T47D (cell line): ENCODE data around the gene DNASE2.
A peak's percentile ranks its signal among the peaks of the same experiment; 100 is the strongest.
"Not testable (repeated sequence)": the region's sequence is repeated elsewhere in the genome, so short reads cannot be mapped to it uniquely, and the experiment has no call there.

Experiments used
- DNase-seq, 2 experiments: peaks; one replicate each; pipeline versions ENCODE4 v3.0.0 to v3.0.0-alpha.2; 2011 to 2012; ENCODE audit warnings: low read depth in 1 of 2, low spot score in 1 of 2
- JUND ChIP-seq: IDR thresholded peaks from 2 replicates; pipeline ENCODE4 v1.6.1; 2012; ENCODE audit warnings: low read depth
- in situ Hi-C: cut with HindIII; loops from 2 replicates; pipeline ENCODE4 v1.10.0; 2016; ENCODE audit warnings: low sequenced_read_pairs, low pct_unique_long_range_greater_than_20kb

DNASE2 gene, protein sequence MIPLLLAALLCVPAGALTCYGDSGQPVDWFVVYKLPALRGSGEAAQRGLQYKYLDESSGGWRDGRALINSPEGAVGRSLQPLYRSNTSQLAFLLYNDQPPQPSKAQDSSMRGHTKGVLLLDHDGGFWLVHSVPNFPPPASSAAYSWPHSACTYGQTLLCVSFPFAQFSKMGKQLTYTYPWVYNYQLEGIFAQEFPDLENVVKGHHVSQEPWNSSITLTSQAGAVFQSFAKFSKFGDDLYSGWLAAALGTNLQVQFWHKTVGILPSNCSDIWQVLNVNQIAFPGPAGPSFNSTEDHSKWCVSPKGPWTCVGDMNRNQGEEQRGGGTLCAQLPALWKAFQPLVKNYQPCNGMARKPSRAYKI

DNA sequence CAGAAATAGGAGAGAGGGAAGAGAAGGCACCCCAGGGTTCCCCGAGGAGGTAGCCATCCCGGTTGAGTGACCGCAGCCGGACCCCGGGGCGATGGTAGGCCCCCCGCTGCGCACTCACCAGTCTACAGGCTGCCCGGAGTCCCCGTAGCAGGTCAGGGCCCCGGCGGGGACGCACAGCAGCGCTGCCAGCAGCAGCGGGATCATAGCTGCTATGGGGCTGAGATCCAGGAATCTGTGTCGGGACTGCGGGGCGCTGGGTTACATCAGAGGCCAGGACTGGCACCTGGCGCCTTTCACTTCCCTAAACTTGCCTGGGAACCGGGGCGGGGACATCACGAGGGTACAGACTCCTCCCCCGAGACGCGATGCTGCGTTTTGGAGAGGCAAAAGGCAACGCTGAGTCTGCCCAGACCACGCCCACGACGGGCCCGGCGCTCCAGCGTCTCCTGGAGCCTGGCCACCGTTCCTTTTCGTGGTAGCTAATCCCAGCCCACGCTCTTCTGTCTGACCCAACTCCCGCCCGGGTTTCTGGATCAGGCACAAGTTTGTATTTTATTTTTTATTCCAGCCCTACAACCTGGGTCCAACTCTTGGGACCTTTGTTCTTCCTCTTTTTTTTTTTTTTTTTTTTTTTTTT lies at the start of gene DNASE2:
TSS of gene DNASE2 (minus strand) at position 278 of the 637 bp plus-strand sequence. CDS start at position 204, 74 bp downstream.
- peak; percentile 93 to 97 for DNase-seq
- no peak for TF ChIP-seq JUND
- in situ Hi-C loops = no loop called here

DNA sequence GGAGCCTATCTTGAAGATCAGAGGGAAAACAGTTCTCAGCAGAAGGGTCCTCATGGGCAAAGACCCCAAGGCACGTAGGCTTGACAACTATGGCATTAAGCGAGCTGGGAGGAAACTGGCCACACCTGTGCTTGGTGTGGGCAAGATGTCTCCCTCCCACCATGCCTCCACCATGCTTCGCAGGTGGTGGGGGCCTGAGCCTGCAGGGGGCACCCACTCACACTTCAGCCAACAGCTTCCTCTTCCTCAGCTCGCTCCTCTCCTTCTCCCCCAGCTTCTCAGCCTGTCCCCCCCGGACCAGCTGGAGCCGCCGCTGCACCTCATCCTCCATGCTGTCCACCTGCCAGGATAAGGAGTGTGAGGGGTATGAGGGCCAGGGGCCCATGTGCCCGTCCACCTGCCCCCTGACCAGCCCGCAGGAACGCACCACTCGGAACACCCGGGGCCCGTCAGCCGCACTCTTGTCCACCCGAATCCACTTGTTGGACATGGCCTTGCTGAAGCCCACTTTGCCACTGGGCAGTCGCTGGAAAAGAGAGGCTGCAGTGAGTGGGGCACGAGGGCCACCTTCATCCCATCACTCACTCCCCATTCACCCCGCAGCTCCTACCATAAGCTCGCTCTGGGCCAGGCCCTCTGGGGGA lies 48.9 kb upstream of the DNASE2 start:
- in situ Hi-C loops = no loop called here
- no peak for DNase-seq
- no peak for TF ChIP-seq JUND

DNA sequence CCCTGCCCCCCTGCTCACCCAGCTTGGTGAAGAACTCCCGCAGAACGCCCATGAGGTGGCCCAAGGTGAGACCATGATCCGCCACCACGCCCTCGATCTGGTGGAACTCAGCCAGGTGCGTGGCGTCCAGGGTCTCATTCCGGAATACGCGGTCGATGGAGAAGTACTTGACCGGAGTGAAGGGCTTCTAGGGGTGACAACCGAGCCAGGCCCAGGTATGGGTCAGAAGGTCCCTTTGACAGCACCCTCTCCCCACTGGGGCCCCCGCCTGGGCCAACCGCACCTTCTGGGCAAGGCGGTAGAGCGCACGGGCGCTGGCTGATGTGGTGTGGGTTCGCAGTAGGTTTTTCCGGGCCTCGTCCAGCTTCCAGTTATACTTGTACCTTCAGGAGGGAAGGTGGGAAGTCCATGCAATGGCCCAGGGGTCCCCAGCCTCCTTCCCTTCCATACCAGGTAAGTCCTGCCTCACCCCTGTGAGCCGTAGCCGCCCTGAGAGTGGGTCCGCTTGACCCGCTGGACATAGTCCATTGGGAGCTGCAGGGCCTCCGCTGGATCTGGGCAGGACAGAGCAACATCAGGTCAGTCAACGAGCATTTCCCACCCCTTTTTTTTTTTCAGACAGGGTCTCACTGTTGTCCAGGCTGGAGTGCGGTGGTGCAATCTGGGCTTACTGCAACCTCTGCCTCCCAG lies 43.5 kb upstream of the DNASE2 start:
- no peak for DNase-seq
- TF ChIP-seq JUND = no peak
- in situ Hi-C loops = no loop called here

DNA sequence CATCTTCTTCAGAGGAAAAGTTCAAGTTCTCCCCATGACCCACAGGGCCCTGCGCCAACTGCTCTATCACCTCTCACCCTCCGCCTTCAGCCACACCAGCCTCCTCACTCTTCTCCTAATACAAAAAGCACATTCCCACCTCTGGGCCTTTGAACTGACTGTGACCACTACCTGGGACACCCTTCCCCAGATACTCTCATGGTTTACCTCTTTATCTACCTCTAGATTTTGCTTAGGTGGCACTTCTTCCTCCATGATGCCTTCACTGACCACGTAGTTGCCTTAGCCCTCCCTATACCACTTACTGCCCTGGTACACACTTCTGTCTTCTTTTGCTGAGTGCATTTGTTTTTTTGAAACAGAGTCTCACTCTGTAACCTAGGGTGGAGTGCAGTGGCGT lies 41.7 kb upstream of the DNASE2 start:
- no peak for TF ChIP-seq JUND
- in situ Hi-C loops = no loop called here
- DNase-seq = no peak

DNA sequence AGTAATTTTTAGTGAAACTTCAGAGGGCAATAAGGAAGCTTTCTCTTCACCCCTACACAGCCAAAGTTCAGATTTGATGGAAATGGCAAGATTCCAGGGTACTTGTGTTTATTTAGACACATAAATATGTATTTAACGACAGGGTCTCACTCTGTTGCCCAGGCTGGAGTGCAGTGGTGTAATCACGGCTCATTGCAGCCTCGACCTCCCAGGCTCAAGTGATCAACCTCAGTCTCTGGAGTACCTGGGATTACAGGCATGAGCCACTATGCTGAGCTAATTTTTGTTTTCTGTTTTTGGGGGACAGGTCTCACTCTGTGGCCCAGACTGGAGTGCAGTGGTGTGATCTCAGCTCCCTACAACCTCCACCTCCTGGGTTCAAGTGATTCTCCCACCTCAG lies 39.8 kb upstream of the DNASE2 start:
- TF ChIP-seq JUND = no peak
- no peak for DNase-seq
- in situ Hi-C loops = no loop called here

DNA sequence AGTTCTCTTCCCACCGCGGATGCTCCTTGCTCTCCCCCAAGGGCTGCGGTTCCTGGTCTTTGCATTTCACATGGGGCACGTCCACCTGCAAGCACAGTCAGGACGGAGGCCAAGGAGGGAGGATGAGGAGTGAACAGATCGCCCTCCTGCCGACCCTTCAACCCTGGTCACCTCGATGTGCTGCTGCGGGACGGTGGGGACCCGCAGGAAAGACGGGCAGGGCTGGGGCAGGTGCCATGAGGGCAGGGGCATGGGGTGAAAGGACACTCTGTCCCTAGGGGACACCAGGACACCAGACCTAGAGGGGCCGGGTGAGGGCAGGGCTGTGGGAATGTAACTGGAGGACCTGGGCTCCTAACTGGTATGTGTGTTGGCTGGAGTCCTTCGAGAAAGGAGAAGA lies 37.0 kb upstream of the DNASE2 start:
- no peak for TF ChIP-seq JUND
- in situ Hi-C loops = no loop called here
- no peak for DNase-seq

DNA sequence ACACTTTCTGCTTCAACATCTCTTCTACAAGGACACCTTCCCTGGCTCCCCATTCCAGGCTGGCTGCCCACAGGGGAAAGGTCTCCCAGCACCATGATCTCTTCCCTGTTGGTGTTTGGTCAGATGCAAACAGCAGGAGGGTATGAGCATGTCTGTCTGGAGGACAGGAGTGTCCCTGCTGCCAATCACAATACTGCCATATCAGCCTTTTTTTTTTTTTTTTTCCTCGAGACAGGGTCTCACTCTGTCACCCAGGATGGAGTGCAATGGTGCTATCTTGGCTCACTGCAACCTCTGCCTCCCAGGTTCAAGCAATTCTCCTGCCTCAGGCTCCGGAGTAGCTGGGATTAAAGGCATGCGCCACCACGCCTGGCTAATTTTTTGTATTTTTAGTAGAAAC lies 34.6 kb upstream of the DNASE2 start:
- DNase-seq, in situ Hi-C loops: not testable (repeated sequence)

DNA sequence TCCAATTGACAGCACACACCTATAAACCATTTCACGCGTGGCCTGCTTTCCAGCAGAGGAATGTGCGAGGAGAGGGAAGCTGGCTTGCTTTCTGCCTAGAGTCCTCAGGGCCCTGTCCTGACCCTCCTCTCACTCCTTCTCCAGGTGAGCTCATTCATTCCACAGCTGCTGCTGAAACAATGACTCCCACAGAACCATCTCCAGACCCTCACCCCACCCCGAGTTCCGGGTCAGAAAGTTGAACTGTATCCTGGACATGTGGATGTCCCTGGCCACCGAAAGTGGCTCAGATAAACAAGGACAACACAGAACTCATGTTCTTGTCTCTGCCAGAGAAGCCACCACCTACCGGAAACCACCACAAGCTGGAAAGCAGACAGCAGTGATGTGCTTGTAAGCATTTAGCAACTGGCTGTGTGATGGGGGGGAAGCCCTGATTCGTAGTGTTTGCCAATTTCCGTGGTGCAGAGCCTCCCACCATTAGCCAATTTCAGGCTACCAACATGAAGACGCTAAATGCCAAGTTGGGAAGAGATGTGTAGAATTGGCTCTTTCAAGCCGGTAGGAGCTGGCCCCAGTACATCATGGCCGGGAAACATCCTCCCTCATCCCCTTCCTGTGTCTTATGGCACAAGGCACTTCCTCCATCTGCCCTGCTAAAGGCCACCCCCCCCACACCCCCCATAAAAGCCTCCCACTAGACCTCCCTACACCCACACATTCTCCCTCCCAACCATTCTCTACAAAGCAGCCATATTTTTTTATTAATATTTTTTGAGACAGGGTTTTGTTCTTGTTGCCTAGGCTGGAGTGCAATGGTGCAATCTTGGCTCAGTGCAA lies 32.8 kb upstream of the DNASE2 start:
- DNase-seq = peak in 1 of 2 experiments; percentile 8
- in situ Hi-C loops = no loop called here
- no peak for TF ChIP-seq JUND

DNA sequence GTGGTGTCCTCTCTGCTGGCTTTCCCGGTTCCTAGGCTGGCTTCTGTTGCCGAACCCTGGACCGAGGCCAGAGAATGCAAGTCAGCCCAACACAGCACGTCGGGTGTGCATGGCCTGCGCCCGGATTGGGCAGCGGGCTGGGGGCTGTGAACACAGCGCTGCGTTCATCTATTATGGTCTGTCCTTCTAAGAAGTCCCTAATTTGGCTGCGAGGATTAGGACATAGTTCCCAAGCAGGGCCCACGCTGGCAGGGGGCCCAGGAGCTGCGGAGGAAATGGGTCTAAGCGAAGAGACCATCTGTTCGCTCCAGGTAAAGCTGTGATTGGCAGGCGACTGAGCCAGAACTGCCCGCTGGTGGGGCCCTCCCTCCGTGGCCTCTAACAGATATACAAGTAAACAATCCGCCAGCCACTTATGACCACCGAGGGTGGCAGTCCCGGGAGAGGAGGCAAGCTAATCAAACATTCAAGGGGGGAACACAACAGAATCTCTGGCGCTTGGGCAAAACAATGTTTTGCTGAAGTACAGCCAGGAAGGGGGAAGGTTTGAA lies 31.8 kb upstream of the DNASE2 start:
- no peak for TF ChIP-seq JUND
- DNase-seq = peak; percentile 55 to 84
- in situ Hi-C loops = no loop called here

DNA sequence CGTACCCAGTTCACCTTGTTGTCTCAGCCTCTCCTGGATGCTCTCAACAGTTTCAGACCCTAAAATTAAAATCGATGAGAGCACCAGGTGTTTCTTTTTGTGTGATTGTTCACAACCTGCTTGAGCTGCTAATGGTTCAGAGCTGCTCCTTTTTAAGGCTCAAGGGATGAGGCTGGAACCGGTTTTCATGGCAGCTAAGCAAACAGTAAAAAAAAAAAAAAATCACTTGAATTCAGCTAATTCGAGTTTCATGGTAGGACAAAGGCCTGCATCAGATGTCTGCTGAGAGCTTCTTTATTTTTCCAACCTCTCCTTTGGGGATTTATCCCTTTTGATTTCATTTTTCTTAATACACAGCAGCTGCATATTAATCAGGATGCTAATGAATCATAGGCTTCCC lies 31.3 kb upstream of the DNASE2 start:
- DNase-seq = no peak
- in situ Hi-C loops = no loop called here
- TF ChIP-seq JUND = no peak

DNA sequence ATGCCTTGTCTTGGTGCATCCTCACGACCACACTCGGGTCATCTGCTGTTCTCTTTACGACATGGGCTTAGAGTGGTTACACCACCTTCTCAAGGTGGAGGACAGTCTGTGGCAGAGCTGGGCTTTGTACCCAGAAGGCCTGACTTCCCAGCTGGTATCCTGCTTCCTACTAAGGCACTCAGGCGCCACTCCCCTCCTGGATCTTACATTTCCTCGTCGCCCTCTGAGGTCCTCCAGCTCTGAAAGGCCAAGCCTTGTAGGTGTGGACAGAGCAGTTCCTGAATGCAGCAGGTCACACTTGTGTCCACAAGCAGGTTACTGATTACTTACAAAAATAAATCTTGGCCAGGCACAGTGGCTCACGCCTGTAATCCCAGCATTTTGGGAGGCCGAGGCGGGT lies 25.9 kb upstream of the DNASE2 start:
- in situ Hi-C loops = no loop called here
- no peak for TF ChIP-seq JUND
- DNase-seq = no peak
